ENCODE results near the gene MLH3. TPM values are rescaled to one million over a fixed set of nuclear protein-coding genes. Genes with fewer than 3 reads are reported as not detected.

Gene MLH3
- total and polyA plus RNA-seq, 2 experiments from 2014 or later: 10.7 to 14.7 TPM

DNA sequence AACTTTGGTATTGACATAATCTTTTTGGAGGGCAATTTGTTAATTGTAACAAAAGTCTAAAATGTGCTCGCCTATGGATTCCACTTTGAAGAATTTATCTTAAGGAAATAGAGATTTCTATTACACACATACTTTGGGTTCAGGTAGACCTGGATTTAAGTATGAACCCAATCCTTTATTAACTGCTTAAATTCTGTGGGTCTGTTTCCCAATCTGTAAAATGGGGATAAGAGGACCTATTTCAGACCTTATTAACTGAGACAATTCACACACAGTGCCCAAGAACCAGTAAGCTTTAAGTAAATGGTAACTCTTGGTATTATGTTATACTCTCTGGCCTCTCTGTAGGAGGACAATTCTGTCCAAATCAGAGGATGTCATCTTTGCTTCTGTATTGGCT, 49.4 kb downstream of the MLH3 start:
- DNase-seq (ENCODE audit: low spot score) (no peak), ATAC-seq (no peak)
- no peaks in the 10 kb centered on the region for H3K27me3 Mint-ChIP-seq (ENCODE audit: insufficient read depth, low read depth, poor library complexity)
- peaks cover 14% of the 10 kb centered on the region for H3K79me2 ChIP-seq (replicated peaks; ENCODE audit: insufficient read depth)
- H2AFZ ChIP-seq: peak overlapping the region; percentile 88; the same call in 1 of the 2 replicates
- peaks cover 12% of the 10 kb centered on the region for H3K4me1 Mint-ChIP-seq
- 0 out of 2 replicates have a peak, but pooled peaks cover 11% of the 10 kb centered on the region for H4K20me1 ChIP-seq (replicated peaks; ENCODE audit: insufficient read depth)
- 0 out of 2 replicates have a peak, but pooled peaks cover 5% of the 10 kb centered on the region for H3K4me1 ChIP-seq (ENCODE audit: insufficient read depth)
- no peaks in the 10 kb centered on the region; the same call in 2 of the 3 replicates for H3K9me3 Mint-ChIP-seq
- peaks cover 27% of the 10 kb centered on the region for H3K36me3 Mint-ChIP-seq (ENCODE audit: low read depth)
- peak overlapping the region; percentile 82 for H3K4me2 ChIP-seq
- H3K9me2 ChIP-seq (ENCODE audit: insufficient read depth): no peaks in the 10 kb centered on the region
- no peaks in the 10 kb centered on the region for H3K27me3 ChIP-seq (ENCODE audit: insufficient read depth)
- H3F3A ChIP-seq (replicated peaks; ENCODE audit: low read depth): peaks cover 5% of the 10 kb centered on the region; the same call in 1 of the 2 replicates
- peak overlapping the region; percentile 88 for H3K4me3 ChIP-seq
- peak overlapping the region; percentile 98 for H3K4me3 Mint-ChIP-seq
- TF ChIP-seq EZH2 (IDR thresholded peaks at IDR 0.05; ENCODE audit: low read depth, unreplicated experiment) (no peak), STAT1 (IDR thresholded peaks at IDR 0.05; ENCODE audit: unreplicated experiment) (no peak)
- no peak overlapping the region for H3K27ac Mint-ChIP-seq
- no peak overlapping the region for H3K27ac ChIP-seq (ENCODE audit: low read depth)
- H3K36me3 ChIP-seq (ENCODE audit: insufficient read depth): peaks cover 10% of the 10 kb centered on the region

DNA sequence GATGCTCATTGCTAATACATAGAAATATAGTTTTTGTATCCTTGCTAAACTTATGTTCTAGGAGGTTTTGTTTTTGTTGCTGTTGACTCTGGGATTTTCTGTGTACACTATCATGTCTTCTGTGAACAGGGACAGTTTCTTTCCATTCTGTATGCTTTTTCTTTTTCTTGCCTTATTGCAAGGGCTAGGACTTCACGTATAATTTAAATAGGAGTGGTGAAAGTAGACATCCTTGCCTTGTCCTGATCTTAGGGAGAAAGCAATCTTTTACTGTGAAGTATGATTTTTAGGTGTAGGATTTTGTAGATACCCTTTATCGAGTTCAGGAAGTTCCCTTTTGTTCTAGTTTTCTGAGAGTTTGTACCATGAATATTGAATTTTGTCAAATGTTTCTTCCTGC, 50.0 kb downstream of the MLH3 start:
- Mint-ChIP-seq H3K27me3 (ENCODE audit: insufficient read depth, low read depth, poor library complexity) (no peaks in the 10 kb centered on the region), H3K4me3 (no peak overlapping the region), H3K4me1 (peaks cover 12% of the 10 kb centered on the region), H3K27ac (no peak overlapping the region), H3K36me3 (ENCODE audit: low read depth) (peaks cover 21% of the 10 kb centered on the region), H3K9me3 (no peaks in the 10 kb centered on the region; the same call in 2 of the 3 replicates)
- Histone ChIP-seq H3K4me2 (no peak overlapping the region), H3K4me1 (ENCODE audit: insufficient read depth) (0 out of 2 replicates have a peak, but pooled peaks cover 5% of the 10 kb centered on the region), H3F3A (replicated peaks; ENCODE audit: low read depth) (peaks cover 5% of the 10 kb centered on the region; the same call in 1 of the 2 replicates), H3K27me3 (ENCODE audit: insufficient read depth) (no peaks in the 10 kb centered on the region), H4K20me1 (replicated peaks; ENCODE audit: insufficient read depth) (0 out of 2 replicates have a peak, but pooled peaks cover 11% of the 10 kb centered on the region), H3K4me3 (no peak overlapping the region), H3K27ac (ENCODE audit: low read depth) (no peak overlapping the region), H2AFZ (no peak overlapping the region), H3K9me2 (ENCODE audit: insufficient read depth) (no peaks in the 10 kb centered on the region), H3K79me2 (replicated peaks; ENCODE audit: insufficient read depth) (peaks cover 14% of the 10 kb centered on the region), H3K36me3 (ENCODE audit: insufficient read depth) (peaks cover 7% of the 10 kb centered on the region)
- no peak for ATAC-seq
- no peak for DNase-seq (ENCODE audit: low spot score)
- TF ChIP-seq, protein P1, sequence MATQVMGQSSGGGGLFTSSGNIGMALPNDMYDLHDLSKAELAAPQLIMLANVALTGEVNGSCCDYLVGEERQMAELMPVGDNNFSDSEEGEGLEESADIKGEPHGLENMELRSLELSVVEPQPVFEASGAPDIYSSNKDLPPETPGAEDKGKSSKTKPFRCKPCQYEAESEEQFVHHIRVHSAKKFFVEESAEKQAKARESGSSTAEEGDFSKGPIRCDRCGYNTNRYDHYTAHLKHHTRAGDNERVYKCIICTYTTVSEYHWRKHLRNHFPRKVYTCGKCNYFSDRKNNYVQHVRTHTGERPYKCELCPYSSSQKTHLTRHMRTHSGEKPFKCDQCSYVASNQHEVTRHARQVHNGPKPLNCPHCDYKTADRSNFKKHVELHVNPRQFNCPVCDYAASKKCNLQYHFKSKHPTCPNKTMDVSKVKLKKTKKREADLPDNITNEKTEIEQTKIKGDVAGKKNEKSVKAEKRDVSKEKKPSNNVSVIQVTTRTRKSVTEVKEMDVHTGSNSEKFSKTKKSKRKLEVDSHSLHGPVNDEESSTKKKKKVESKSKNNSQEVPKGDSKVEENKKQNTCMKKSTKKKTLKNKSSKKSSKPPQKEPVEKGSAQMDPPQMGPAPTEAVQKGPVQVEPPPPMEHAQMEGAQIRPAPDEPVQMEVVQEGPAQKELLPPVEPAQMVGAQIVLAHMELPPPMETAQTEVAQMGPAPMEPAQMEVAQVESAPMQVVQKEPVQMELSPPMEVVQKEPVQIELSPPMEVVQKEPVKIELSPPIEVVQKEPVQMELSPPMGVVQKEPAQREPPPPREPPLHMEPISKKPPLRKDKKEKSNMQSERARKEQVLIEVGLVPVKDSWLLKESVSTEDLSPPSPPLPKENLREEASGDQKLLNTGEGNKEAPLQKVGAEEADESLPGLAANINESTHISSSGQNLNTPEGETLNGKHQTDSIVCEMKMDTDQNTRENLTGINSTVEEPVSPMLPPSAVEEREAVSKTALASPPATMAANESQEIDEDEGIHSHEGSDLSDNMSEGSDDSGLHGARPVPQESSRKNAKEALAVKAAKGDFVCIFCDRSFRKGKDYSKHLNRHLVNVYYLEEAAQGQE (IDR thresholded peaks at IDR 0.05; ENCODE audit: unreplicated experiment): no peak
- TF ChIP-seq STAT1 (IDR thresholded peaks at IDR 0.05; ENCODE audit: unreplicated experiment) (no peak), NANOG (IDR thresholded peaks at IDR 0.05; ENCODE audit: borderline replicate concordance) (no peak), POLR2AphosphoS5 (IDR thresholded peaks at IDR 0.05; ENCODE audit: low read depth) (no peak), EZH2phosphoT487 (IDR thresholded peaks at IDR 0.05; ENCODE audit: unreplicated experiment) (no peak), CREB1 (CRISPR knock-in tag; IDR thresholded peaks at IDR 0.05; ENCODE audit: low read depth) (no peak), ZNF331 (CRISPR knock-in tag; IDR thresholded peaks at IDR 0.05; ENCODE audit: low read depth) (no peak)
- TF ChIP-seq, protein P2, sequence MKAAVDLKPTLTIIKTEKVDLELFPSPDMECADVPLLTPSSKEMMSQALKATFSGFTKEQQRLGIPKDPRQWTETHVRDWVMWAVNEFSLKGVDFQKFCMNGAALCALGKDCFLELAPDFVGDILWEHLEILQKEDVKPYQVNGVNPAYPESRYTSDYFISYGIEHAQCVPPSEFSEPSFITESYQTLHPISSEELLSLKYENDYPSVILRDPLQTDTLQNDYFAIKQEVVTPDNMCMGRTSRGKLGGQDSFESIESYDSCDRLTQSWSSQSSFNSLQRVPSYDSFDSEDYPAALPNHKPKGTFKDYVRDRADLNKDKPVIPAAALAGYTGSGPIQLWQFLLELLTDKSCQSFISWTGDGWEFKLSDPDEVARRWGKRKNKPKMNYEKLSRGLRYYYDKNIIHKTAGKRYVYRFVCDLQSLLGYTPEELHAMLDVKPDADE (IDR thresholded peaks at IDR 0.05): no peak
- TF ChIP-seq, protein P3, sequence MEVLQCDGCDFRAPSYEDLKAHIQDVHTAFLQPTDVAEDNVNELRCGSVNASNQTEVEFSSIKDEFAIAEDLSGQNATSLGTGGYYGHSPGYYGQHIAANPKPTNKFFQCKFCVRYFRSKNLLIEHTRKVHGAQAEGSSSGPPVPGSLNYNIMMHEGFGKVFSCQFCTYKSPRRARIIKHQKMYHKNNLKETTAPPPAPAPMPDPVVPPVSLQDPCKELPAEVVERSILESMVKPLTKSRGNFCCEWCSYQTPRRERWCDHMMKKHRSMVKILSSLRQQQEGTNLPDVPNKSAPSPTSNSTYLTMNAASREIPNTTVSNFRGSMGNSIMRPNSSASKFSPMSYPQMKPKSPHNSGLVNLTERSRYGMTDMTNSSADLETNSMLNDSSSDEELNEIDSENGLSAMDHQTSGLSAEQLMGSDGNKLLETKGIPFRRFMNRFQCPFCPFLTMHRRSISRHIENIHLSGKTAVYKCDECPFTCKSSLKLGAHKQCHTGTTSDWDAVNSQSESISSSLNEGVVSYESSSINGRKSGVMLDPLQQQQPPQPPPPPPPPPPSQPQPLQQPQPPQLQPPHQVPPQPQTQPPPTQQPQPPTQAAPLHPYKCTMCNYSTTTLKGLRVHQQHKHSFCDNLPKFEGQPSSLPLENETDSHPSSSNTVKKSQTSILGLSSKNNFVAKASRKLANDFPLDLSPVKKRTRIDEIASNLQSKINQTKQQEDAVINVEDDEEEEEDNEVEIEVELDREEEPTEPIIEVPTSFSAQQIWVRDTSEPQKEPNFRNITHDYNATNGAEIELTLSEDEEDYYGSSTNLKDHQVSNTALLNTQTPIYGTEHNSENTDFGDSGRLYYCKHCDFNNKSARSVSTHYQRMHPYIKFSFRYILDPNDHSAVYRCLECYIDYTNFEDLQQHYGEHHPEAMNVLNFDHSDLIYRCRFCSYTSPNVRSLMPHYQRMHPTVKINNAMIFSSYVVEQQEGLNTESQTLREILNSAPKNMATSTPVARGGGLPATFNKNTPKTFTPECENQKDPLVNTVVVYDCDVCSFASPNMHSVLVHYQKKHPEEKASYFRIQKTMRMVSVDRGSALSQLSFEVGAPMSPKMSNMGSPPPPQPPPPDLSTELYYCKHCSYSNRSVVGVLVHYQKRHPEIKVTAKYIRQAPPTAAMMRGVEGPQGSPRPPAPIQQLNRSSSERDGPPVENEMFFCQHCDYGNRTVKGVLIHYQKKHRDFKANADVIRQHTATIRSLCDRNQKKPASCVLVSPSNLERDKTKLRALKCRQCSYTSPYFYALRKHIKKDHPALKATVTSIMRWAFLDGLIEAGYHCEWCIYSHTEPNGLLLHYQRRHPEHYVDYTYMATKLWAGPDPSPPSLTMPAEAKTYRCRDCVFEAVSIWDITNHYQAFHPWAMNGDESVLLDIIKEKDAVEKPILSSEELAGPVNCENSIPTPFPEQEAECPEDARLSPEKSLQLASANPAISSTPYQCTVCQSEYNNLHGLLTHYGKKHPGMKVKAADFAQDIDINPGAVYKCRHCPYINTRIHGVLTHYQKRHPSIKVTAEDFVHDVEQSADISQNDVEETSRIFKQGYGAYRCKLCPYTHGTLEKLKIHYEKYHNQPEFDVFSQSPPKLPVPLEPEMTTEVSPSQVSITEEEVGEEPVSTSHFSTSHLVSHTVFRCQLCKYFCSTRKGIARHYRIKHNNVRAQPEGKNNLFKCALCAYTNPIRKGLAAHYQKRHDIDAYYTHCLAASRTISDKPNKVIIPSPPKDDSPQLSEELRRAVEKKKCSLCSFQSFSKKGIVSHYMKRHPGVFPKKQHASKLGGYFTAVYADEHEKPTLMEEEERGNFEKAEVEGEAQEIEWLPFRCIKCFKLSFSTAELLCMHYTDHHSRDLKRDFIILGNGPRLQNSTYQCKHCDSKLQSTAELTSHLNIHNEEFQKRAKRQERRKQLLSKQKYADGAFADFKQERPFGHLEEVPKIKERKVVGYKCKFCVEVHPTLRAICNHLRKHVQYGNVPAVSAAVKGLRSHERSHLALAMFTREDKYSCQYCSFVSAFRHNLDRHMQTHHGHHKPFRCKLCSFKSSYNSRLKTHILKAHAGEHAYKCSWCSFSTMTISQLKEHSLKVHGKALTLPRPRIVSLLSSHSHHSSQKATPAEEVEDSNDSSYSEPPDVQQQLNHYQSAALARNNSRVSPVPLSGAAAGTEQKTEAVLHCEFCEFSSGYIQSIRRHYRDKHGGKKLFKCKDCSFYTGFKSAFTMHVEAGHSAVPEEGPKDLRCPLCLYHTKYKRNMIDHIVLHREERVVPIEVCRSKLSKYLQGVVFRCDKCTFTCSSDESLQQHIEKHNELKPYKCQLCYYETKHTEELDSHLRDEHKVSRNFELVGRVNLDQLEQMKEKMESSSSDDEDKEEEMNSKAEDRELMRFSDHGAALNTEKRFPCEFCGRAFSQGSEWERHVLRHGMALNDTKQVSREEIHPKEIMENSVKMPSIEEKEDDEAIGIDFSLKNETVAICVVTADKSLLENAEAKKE (CRISPR knock-in tag; IDR thresholded peaks at IDR 0.05): no peak
